ENCODE data around the gene POU6F2. TPM values are rescaled to one million over a fixed set of nuclear protein-coding genes. Genes with fewer than 3 reads are reported as not detected.

POU6F2 gene
- total RNA-seq, 4 donors from 2014 or later = 0.48 to 0.82 TPM; not detected in 2

DNA sequence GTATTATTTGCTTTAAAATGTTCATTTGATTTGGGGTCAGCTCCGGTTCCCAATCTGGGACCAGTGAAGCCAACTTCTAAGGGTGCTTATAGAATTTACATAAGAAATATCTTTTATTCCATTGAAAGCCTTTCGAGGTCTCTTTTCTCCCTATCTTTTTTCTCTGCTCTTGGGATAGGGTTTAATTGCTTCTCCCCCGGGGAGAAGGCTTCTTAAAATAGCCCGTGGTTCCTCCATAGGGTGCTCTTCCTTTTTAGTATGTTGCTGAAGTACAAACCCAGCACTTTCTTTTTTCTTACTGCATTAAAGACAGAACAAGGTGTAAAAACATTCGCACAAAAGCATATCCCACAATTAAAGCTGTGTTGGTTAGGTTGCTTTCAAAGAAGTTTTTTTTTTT lies 107.5 kb downstream of the POU6F2 start:
- no peak for DNase-seq
- Histone ChIP-seq H3K27ac (no peak overlapping the region), H3K36me3 (no peaks in the 10 kb centered on the region), H3K27me3 (peaks cover 6% of the 10 kb centered on the region), H3K4me1 (no peaks in the 10 kb centered on the region), H3K9me3 (no peaks in the 10 kb centered on the region), H3K4me3 (no peak overlapping the region)
- 24 to 39% methylated on average over 4 to 5 of the region's 5 CpGs for WGBS, 2 donors (ENCODE audit: low coverage in 1 of 2)
- in situ Hi-C loops (cut with MboI; ENCODE audit: low pct_ligation_motif_present in 1 of 4, low pct_unique_long_range_greater_than_20kb in 1 of 4, low sequenced_read_pairs in 3 of 4) (no loop called here), intact Hi-C loops (cut with DNase I; ENCODE audit: low total_unique reads) (no loop called here)
- TF ChIP-seq POLR2A (IDR thresholded peaks at IDR 0.05) = no peak
- TF ChIP-seq, protein P1, sequence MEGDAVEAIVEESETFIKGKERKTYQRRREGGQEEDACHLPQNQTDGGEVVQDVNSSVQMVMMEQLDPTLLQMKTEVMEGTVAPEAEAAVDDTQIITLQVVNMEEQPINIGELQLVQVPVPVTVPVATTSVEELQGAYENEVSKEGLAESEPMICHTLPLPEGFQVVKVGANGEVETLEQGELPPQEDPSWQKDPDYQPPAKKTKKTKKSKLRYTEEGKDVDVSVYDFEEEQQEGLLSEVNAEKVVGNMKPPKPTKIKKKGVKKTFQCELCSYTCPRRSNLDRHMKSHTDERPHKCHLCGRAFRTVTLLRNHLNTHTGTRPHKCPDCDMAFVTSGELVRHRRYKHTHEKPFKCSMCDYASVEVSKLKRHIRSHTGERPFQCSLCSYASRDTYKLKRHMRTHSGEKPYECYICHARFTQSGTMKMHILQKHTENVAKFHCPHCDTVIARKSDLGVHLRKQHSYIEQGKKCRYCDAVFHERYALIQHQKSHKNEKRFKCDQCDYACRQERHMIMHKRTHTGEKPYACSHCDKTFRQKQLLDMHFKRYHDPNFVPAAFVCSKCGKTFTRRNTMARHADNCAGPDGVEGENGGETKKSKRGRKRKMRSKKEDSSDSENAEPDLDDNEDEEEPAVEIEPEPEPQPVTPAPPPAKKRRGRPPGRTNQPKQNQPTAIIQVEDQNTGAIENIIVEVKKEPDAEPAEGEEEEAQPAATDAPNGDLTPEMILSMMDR (IDR thresholded peaks at IDR 0.05) = no peak

DNA sequence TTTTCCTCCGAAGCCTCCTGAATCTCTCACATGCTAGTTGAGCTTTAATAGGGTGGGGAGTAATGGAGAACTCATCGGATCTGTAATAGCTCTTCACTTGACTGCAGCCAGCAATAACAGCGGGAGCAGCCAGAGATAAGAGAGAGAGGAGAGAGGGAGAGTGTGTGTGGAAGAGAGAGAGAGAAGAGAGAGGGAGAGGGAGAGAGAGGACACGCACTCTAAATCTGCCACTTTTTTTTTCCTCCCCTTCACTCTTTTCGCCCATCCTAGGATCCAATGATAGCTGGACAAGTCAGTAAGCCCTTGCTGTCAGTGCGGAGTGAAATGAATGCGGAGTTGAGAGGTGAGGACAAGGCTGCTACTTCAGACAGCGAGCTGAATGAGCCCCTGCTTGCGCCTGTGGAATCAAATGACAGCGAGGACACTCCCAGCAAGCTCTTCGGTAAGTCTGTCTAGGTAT lies 107.9 kb downstream of the POU6F2 start:
- in situ Hi-C loops (cut with MboI; ENCODE audit: low pct_ligation_motif_present in 1 of 4, low pct_unique_long_range_greater_than_20kb in 1 of 4, low sequenced_read_pairs in 3 of 4) (no loop called here), intact Hi-C loops (cut with DNase I; ENCODE audit: low total_unique reads) (no loop called here)
- no peak overlapping the region for H3K4me3 ChIP-seq
- no peaks in the 10 kb centered on the region for H3K9me3 ChIP-seq
- 26 to 28% methylated on average over 7 to 11 of the region's 11 CpGs for WGBS, 2 donors (ENCODE audit: low coverage in 1 of 2)
- TF ChIP-seq POLR2AphosphoS5 (IDR thresholded peaks at IDR 0.05) (no peak), POLR2A (IDR thresholded peaks at IDR 0.05) (no peak), EP300 (IDR thresholded peaks at IDR 0.05; ENCODE audit: low read depth) (no peak)
- TF ChIP-seq, protein P1 (IDR thresholded peaks at IDR 0.05) = no peak
- DNase-seq = no peak
- H3K27me3 ChIP-seq = peaks cover 6% of the 10 kb centered on the region
- H3K4me1 ChIP-seq = no peaks in the 10 kb centered on the region
- H3K27ac ChIP-seq = no peak overlapping the region
- H3K36me3 ChIP-seq = no peaks in the 10 kb centered on the region

DNA sequence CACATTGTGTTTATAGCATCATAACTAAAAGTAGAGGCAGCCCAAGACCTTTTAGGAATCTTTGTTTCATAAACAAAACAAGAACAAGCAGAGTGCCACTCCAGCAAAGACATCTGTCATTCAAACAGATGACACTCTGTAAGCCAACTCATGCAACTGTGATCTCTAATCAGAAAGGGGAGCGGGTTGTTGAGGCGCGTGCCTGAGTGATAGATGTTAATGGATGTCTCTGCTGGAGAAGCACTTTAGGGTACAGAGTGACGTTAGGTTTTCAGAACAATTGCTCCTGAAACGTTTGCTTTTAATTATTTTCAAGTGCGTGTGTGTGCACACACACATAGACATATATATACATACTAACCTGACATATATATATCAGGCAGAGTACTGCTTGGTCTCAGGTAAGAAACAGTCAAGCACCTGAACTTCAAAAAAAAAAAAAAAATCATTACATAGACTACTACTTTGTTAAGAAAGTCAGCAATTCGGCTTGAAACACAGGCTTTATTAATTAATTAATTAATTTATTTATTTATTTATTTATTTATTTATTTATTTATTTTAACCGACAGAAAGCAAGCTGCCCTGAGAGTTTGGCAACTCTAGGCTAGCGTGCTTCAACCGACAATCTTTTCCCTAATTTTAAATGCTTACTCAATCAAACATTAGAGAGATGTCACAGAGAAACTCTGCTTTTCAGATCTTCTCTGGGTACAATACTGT lies 109.1 kb downstream of the POU6F2 start:
- TF ChIP-seq POLR2AphosphoS5 (IDR thresholded peaks at IDR 0.05) = no peak
- TF ChIP-seq, protein P1 (IDR thresholded peaks at IDR 0.05) = no peak
- TF ChIP-seq EP300 (IDR thresholded peaks at IDR 0.05; ENCODE audit: low read depth) = no peak
- no peak for TF ChIP-seq POLR2A (IDR thresholded peaks at IDR 0.05)
- H3K27me3 ChIP-seq = peaks cover 6% of the 10 kb centered on the region
- H3K36me3 ChIP-seq = no peaks in the 10 kb centered on the region
- no peaks in the 10 kb centered on the region for H3K4me1 ChIP-seq
- H3K9me3 ChIP-seq = no peaks in the 10 kb centered on the region
- intact Hi-C loops (cut with DNase I; ENCODE audit: low total_unique reads) (no loop called here), in situ Hi-C loops (cut with MboI; ENCODE audit: low pct_ligation_motif_present in 1 of 4, low pct_unique_long_range_greater_than_20kb in 1 of 4, low sequenced_read_pairs in 3 of 4) (no loop called here)
- H3K27ac ChIP-seq = no peak overlapping the region
- DNase-seq = no peak
- H3K4me3 ChIP-seq = no peak overlapping the region
- WGBS, 2 donors (ENCODE audit: low coverage in 1 of 2) = 86 to 89% methylated on average over 6 to 10 of the region's 10 CpGs

DNA sequence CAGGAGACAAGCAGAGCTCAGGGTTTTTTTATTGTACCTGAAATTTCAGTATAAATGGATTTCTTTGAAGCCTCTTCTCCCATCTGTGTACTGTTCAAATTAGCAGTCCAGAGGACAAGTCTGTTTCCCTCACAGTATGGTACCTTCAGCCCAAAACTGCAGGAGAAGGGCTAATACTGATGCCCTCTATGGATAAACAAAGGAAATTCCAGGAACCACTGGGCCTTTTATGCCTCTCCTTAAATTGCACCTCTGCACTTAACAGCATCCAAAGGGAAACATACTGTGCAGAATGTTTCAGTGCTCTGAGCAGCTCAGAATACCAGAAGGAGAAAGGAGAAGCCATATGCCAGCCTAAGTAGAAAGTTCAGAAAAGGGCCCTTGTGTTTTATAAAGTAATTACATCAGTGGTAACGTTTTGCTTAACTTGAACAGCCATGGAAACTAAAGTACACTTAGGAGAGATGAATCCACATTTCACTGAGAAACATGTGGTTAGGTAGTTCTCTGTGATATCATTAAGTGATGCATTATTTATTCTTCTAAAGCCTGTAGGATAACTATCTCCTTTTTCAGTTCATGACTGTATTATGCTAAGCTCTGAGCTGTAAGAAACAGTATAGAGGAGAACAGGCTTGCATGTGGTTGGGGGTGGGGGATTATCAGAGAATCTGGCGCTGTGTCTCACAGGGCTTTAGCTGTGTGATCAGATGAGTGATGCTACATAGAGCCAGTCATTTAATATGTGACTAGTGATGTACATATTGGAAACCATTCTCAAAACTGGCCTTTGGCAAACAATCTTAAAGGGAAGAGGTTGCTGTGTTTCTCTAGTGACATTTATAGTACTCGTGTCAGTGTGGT lies 111.3 kb downstream of the POU6F2 start:
- Histone ChIP-seq H3K4me3 (no peak overlapping the region), H3K9me3 (no peaks in the 10 kb centered on the region), H3K27ac (no peak overlapping the region), H3K27me3 (peaks cover 6% of the 10 kb centered on the region), H3K36me3 (no peaks in the 10 kb centered on the region), H3K4me1 (no peaks in the 10 kb centered on the region)
- WGBS, 2 donors (ENCODE audit: low coverage in 1 of 2) = 66 to 68% methylated on average over 2 to 3 of the region's 3 CpGs
- intact Hi-C loops (cut with DNase I; ENCODE audit: low total_unique reads) (no loop called here), in situ Hi-C loops (cut with MboI; ENCODE audit: low pct_ligation_motif_present in 1 of 4, low pct_unique_long_range_greater_than_20kb in 1 of 4, low sequenced_read_pairs in 3 of 4) (no loop called here)
- TF ChIP-seq, protein P1 (IDR thresholded peaks at IDR 0.05) = no peak
- no peak for TF ChIP-seq POLR2AphosphoS5 (IDR thresholded peaks at IDR 0.05)
- no peak for TF ChIP-seq EP300 (IDR thresholded peaks at IDR 0.05; ENCODE audit: low read depth)
- no peak for TF ChIP-seq POLR2A (IDR thresholded peaks at IDR 0.05)
- DNase-seq = no peak

Data from transverse colon (tissue), 4 donors.